Panc1 (cell line): Measurements from ENCODE around the gene NELFE.

Source experiments
- POLR2AphosphoS5 ChIP-seq: IDR thresholded peaks from 2 replicates; pipeline ENCODE4 v1.6.1; 2012; ENCODE audit warnings: mild to moderate bottlenecking, low read depth, low read length, moderate library complexity
- SIN3A ChIP-seq: IDR thresholded peaks from 2 replicates; pipeline ENCODE4 v1.6.1; 2012; ENCODE audit warnings: low read depth, mild to moderate bottlenecking, low read length, moderate library complexity, borderline replicate concordance; ENCODE audit not compliant: insufficient read depth
- TCF7L2 ChIP-seq: IDR thresholded peaks from 2 replicates; pipeline ENCODE4 v1.6.1; 2011; ENCODE audit warnings: mild to moderate bottlenecking, low read depth, low read length, inconsistent platforms
- TF ChIP-seq, protein P1 (sequence below): fragments of 450-650 bp; IDR thresholded peaks from 2 replicates; pipeline ENCODE4 v1.5.1; 2017; ENCODE audit warnings: mild to moderate bottlenecking
- TF ChIP-seq, protein P2 (sequence below), 2 experiments: IDR thresholded peaks; 2 replicates each; pipeline ENCODE4 v1.6.1; 2011 to 2012; ENCODE audit warnings: low read depth in 2 of 2, control low read depth in 1 of 2, low read length in 1 of 2, mild to moderate bottlenecking in 1 of 2, moderate library complexity in 1 of 2; ENCODE audit not compliant: insufficient read depth in 1 of 2

DNA sequence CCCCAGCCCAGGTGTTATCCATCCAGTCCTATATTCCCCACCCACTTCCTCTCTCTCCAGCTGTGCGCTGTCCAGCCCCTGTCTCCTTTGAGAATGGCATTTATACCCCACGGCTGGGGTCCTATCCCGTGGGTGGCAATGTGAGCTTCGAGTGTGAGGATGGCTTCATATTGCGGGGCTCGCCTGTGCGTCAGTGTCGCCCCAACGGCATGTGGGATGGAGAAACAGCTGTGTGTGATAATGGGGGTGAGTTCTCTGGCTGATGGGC lies 30.2 kb downstream of the NELFE start:
- TF ChIP-seq, protein P1, sequence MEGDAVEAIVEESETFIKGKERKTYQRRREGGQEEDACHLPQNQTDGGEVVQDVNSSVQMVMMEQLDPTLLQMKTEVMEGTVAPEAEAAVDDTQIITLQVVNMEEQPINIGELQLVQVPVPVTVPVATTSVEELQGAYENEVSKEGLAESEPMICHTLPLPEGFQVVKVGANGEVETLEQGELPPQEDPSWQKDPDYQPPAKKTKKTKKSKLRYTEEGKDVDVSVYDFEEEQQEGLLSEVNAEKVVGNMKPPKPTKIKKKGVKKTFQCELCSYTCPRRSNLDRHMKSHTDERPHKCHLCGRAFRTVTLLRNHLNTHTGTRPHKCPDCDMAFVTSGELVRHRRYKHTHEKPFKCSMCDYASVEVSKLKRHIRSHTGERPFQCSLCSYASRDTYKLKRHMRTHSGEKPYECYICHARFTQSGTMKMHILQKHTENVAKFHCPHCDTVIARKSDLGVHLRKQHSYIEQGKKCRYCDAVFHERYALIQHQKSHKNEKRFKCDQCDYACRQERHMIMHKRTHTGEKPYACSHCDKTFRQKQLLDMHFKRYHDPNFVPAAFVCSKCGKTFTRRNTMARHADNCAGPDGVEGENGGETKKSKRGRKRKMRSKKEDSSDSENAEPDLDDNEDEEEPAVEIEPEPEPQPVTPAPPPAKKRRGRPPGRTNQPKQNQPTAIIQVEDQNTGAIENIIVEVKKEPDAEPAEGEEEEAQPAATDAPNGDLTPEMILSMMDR, result no peak
- TF ChIP-seq POLR2AphosphoS5 (no peak), TCF7L2 (no peak), SIN3A (no peak)
- TF ChIP-seq, protein P2, sequence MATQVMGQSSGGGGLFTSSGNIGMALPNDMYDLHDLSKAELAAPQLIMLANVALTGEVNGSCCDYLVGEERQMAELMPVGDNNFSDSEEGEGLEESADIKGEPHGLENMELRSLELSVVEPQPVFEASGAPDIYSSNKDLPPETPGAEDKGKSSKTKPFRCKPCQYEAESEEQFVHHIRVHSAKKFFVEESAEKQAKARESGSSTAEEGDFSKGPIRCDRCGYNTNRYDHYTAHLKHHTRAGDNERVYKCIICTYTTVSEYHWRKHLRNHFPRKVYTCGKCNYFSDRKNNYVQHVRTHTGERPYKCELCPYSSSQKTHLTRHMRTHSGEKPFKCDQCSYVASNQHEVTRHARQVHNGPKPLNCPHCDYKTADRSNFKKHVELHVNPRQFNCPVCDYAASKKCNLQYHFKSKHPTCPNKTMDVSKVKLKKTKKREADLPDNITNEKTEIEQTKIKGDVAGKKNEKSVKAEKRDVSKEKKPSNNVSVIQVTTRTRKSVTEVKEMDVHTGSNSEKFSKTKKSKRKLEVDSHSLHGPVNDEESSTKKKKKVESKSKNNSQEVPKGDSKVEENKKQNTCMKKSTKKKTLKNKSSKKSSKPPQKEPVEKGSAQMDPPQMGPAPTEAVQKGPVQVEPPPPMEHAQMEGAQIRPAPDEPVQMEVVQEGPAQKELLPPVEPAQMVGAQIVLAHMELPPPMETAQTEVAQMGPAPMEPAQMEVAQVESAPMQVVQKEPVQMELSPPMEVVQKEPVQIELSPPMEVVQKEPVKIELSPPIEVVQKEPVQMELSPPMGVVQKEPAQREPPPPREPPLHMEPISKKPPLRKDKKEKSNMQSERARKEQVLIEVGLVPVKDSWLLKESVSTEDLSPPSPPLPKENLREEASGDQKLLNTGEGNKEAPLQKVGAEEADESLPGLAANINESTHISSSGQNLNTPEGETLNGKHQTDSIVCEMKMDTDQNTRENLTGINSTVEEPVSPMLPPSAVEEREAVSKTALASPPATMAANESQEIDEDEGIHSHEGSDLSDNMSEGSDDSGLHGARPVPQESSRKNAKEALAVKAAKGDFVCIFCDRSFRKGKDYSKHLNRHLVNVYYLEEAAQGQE (IDR thresholded peaks at IDR 0.05; ENCODE audit: insufficient read depth in 1 of 2, low read depth in 2 of 2, low read length in 1 of 2), result no peak
